HEK293 (cell line): Measurements from ENCODE around the gene CUL7.
A peak's percentile ranks its signal among the peaks of the same experiment; 100 is the strongest.

Experiments
- BCL11A ChIP-seq: fragments of 450-650 bp; formaldehyde crosslinking; IDR thresholded peaks from 2 replicates; pipeline ENCODE4 v1.5.1; 2016; ENCODE audit warnings: low read depth, missing biosample characterization, missing genetic modification characterization
- KLF16 ChIP-seq: fragments of 450-650 bp; formaldehyde crosslinking; IDR thresholded peaks from 2 replicates; pipeline ENCODE4 v1.5.1; 2017; ENCODE audit warnings: missing biosample characterization, missing genetic modification characterization
- PRDM1 ChIP-seq: fragments of 450-650 bp; formaldehyde crosslinking; IDR thresholded peaks from 2 replicates; pipeline ENCODE4; 2016; ENCODE audit warnings: missing biosample characterization, missing genetic modification characterization
- REPIN1 ChIP-seq: fragments of 450-650 bp; formaldehyde crosslinking; IDR thresholded peaks from 2 replicates; pipeline ENCODE4 v1.5.1; 2017; ENCODE audit warnings: missing biosample characterization, missing genetic modification characterization, low read depth
- SALL2 ChIP-seq: fragments of 450-650 bp; formaldehyde crosslinking; IDR thresholded peaks from 2 replicates; pipeline ENCODE4 v1.5.0; 2017; ENCODE audit warnings: missing biosample characterization, mild to moderate bottlenecking, missing genetic modification characterization, borderline replicate concordance
- ZBTB1 ChIP-seq: fragments of 450-650 bp; formaldehyde crosslinking; IDR thresholded peaks from 2 replicates; pipeline ENCODE4 v1.5.1; 2016; ENCODE audit warnings: missing biosample characterization, missing genetic modification characterization
- ZBTB10 ChIP-seq: fragments of 450-650 bp; formaldehyde crosslinking; IDR thresholded peaks from 2 replicates; pipeline ENCODE4 v1.5.1; 2016; ENCODE audit warnings: missing biosample characterization, missing genetic modification characterization
- ZBTB17 ChIP-seq: fragments of 450-650 bp; formaldehyde crosslinking; IDR thresholded peaks from 2 replicates; pipeline ENCODE4 v1.5.1; 2016; ENCODE audit warnings: missing biosample characterization, missing genetic modification characterization
- ZBTB26 ChIP-seq: fragments of 450-650 bp; formaldehyde crosslinking; optimal IDR thresholded peaks from 2 replicates; pipeline ENCODE3; 2016; ENCODE audit warnings: missing biosample characterization, mild to moderate bottlenecking, missing genetic modification characterization
- ZNF112 ChIP-seq: fragments of 450-650 bp; formaldehyde crosslinking; IDR thresholded peaks from 2 replicates; pipeline ENCODE4 v1.5.0; 2017; ENCODE audit warnings: missing biosample characterization, missing genetic modification characterization
- ZNF132 ChIP-seq: fragments of 450-650 bp; formaldehyde crosslinking; IDR thresholded peaks from 2 replicates; pipeline ENCODE4 v1.5.1; 2017; ENCODE audit warnings: missing biosample characterization, missing genetic modification characterization, borderline replicate concordance
- ZNF2 ChIP-seq: fragments of 450-650 bp; formaldehyde crosslinking; IDR thresholded peaks from 2 replicates; pipeline ENCODE4 v1.5.1; 2016; ENCODE audit warnings: missing biosample characterization, missing genetic modification characterization
- ZNF366 ChIP-seq: fragments of 450-650 bp; formaldehyde crosslinking; conservative IDR thresholded peaks from 2 replicates; pipeline ENCODE4 v1.5.1; 2016; ENCODE audit warnings: missing biosample characterization, missing genetic modification characterization
- ZNF398 ChIP-seq: fragments of 450-650 bp; formaldehyde crosslinking; IDR thresholded peaks from 2 replicates; pipeline ENCODE4 v1.5.1; 2017; ENCODE audit warnings: missing biosample characterization, missing genetic modification characterization
- ZNF404 ChIP-seq: fragments of 450-650 bp; formaldehyde crosslinking; IDR thresholded peaks from 2 replicates; pipeline ENCODE4 v1.5.1; 2017; ENCODE audit warnings: missing biosample characterization, missing genetic modification characterization
- ZNF48 ChIP-seq: fragments of 450-650 bp; formaldehyde crosslinking; IDR thresholded peaks from 2 replicates; pipeline ENCODE4 v1.5.1; 2016; ENCODE audit warnings: missing biosample characterization, missing genetic modification characterization
- ZNF510 ChIP-seq: fragments of 450-650 bp; formaldehyde crosslinking; IDR thresholded peaks from 2 replicates; pipeline ENCODE4 v1.5.1; 2018; ENCODE audit warnings: mild to moderate bottlenecking, missing genetic modification characterization, missing biosample characterization; ENCODE audit not compliant: insufficient replicate concordance
- ZNF585B ChIP-seq: fragments of 450-650 bp; formaldehyde crosslinking; IDR thresholded peaks from 2 replicates; pipeline ENCODE4 v1.5.1; 2016; ENCODE audit warnings: missing biosample characterization, missing genetic modification characterization
- ZNF701 ChIP-seq: fragments of 450-650 bp; formaldehyde crosslinking; IDR thresholded peaks from 2 replicates; pipeline ENCODE4 v1.5.1; 2016; ENCODE audit warnings: missing biosample characterization, missing genetic modification characterization
- ZNF777 ChIP-seq: fragments of 450-650 bp; formaldehyde crosslinking; IDR thresholded peaks from 2 replicates; pipeline ENCODE4 v1.5.1; 2017; ENCODE audit warnings: missing biosample characterization, missing genetic modification characterization, borderline replicate concordance
- ZNF843 ChIP-seq: fragments of 450-650 bp; formaldehyde crosslinking; IDR thresholded peaks from 2 replicates; pipeline ENCODE4 v1.5.1; 2016; ENCODE audit warnings: missing biosample characterization, missing genetic modification characterization
- TF ChIP-seq, protein P1 (sequence below): fragments of 450-650 bp; formaldehyde crosslinking; IDR thresholded peaks from 2 replicates; pipeline ENCODE4 v1.5.1; 2016; ENCODE audit warnings: missing biosample characterization, missing genetic modification characterization
- TF ChIP-seq, protein P2 (sequence below): fragments of 450-650 bp; formaldehyde crosslinking; IDR thresholded peaks from 2 replicates; pipeline ENCODE4 v1.5.1; 2017; ENCODE audit warnings: missing biosample characterization, missing genetic modification characterization

CUL7 gene

GRCh38 chr6:43021270-43022047 lies 32.2 kb downstream of the CUL7 start, which contains the start of gene RRP36 (continued):
- TF ChIP-seq ZNF398 (tag by site-specific recombination) (peak; percentile 60), ZNF112 (tag by site-specific recombination) (no peak), ZNF585B (no peak), ZNF132 (tag by site-specific recombination) (no peak), ZBTB10 (no peak), ZNF404 (no peak), PRDM1 (tag by site-specific recombination) (peak; percentile 64), ZBTB26 (tag by site-specific recombination) (peak; percentile 52), ZNF48 (tag by site-specific recombination) (no peak), ZNF777 (tag by site-specific recombination) (no peak), ZBTB17 (tag by site-specific recombination) (no peak), ZNF2 (tag by site-specific recombination) (peak; percentile 20; the same call in 1 of the 2 replicates), BCL11A (tag by site-specific recombination) (no peak), ZNF843 (tag by site-specific recombination) (no peak; the same call in 1 of the 2 replicates), KLF16 (tag by site-specific recombination) (no peak; the same call in 1 of the 2 replicates), ZNF366 (tag by site-specific recombination) (no peak), REPIN1 (tag by site-specific recombination) (no peak), ZNF510 (no peak), SALL2 (tag by site-specific recombination) (no peak), ZBTB1 (tag by site-specific recombination) (no peak), ZNF701 (no peak)
- TF ChIP-seq, protein P1, sequence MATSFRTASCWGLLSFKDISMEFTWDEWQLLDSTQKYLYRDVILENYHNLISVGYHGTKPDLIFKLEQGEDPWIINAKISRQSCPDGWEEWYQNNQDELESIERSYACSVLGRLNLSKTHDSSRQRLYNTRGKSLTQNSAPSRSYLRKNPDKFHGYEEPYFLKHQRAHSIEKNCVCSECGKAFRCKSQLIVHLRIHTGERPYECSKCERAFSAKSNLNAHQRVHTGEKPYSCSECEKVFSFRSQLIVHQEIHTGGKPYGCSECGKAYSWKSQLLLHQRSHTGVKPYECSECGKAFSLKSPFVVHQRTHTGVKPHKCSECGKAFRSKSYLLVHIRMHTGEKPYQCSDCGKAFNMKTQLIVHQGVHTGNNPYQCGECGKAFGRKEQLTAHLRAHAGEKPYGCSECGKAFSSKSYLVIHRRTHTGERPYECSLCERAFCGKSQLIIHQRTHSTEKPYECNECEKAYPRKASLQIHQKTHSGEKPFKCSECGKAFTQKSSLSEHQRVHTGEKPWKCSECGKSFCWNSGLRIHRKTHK (tag by site-specific recombination) = no peak
- TF ChIP-seq, protein P2, sequence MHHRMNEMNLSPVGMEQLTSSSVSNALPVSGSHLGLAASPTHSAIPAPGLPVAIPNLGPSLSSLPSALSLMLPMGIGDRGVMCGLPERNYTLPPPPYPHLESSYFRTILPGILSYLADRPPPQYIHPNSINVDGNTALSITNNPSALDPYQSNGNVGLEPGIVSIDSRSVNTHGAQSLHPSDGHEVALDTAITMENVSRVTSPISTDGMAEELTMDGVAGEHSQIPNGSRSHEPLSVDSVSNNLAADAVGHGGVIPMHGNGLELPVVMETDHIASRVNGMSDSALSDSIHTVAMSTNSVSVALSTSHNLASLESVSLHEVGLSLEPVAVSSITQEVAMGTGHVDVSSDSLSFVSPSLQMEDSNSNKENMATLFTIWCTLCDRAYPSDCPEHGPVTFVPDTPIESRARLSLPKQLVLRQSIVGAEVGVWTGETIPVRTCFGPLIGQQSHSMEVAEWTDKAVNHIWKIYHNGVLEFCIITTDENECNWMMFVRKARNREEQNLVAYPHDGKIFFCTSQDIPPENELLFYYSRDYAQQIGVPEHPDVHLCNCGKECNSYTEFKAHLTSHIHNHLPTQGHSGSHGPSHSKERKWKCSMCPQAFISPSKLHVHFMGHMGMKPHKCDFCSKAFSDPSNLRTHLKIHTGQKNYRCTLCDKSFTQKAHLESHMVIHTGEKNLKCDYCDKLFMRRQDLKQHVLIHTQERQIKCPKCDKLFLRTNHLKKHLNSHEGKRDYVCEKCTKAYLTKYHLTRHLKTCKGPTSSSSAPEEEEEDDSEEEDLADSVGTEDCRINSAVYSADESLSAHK = 0 out of 2 replicates have a peak, but pooled peaks have one; percentile 10
